Uterus (tissue), 4 donors: ENCODE measurements around the gene ZNF254. TPM values are rescaled to one million over a fixed set of nuclear protein-coding genes. Genes with fewer than 3 reads are reported as not detected.

ENCODE experiments used
- DNase-seq, 2 donors: peaks; one replicate each; pipeline ENCODE4 v3.0.0-alpha.2; 2019 to 2020
- H3K27ac ChIP-seq, 2 donors: fragments of 200-600 bp; sonication (generic); 1 replicate in 1 of 2; 2 replicates in 1 of 2; pipeline ENCODE4 v1.5.1; 2016 to 2018
- H3K27me3 ChIP-seq, 2 donors: fragments of 200-600 bp; sonication (generic); one replicate each; pipeline ENCODE4 v1.5.1; 2018 to 2019; ENCODE audit warnings: control low read depth in 1 of 2
- H3K36me3 ChIP-seq, 2 donors: fragments of 200-600 bp; sonication (generic); one replicate each; pipeline ENCODE4 v1.5.1; 2019; ENCODE audit warnings: control low read depth in 1 of 2
- H3K4me1 ChIP-seq, 2 donors: fragments of 200-600 bp; sonication (generic); one replicate each; pipeline ENCODE4 v1.5.1; 2018 to 2019; ENCODE audit warnings: control low read depth in 1 of 2
- H3K4me3 ChIP-seq, 2 donors: fragments of 200-600 bp; sonication (generic); 1 replicate in 1 of 2; 2 replicates in 1 of 2; pipeline ENCODE4 v1.5.1; 2018 to 2019; ENCODE audit warnings: mild to moderate bottlenecking in 1 of 2
- H3K9me3 ChIP-seq, 2 donors: fragments of 200-600 bp; sonication (generic); one replicate each; pipeline ENCODE4 v1.5.1; 2019; ENCODE audit warnings: control low read depth in 1 of 2
- CTCF ChIP-seq, 4 experiments: fragments of 200-600 bp in 2 of 4; fragments of 450-650 bp in 2 of 4; sonication (generic) in 2 of 4; IDR thresholded peaks; one replicate each; pipeline ENCODE4 v1.5.1; 2016 to 2019; ENCODE audit warnings: antibody characterized with exemption in 4 of 4, mild to moderate bottlenecking in 2 of 4, moderate library complexity in 1 of 4
- POLR2A ChIP-seq, 2 donors: fragments of 450-650 bp; IDR thresholded peaks; one replicate each; pipeline ENCODE4 v1.6.1; 2016; ENCODE audit warnings: antibody characterized with exemption in 2 of 2, mild to moderate bottlenecking in 1 of 2, moderate library complexity in 1 of 2
- intact Hi-C: fragments of 100-400 bp; cut with DNase I; formaldehyde crosslinking; loops from one replicate; pipeline ENCODE4 v1.15.1; 2023; ENCODE audit warnings: low total_unique reads
- total RNA-seq, 4 donors: library from RNA; depleted of rRNA in 3 of 4; stranded (reverse); fragments of >200 nt in 3 of 4; gene quantifications; one replicate each; pipeline versions ENCODE4 v1.1.0 to v1.2.4, GENCODE V29; 2014 to 2023
- donor health status: DM: yes; HTN: yes; CAD: no.

Gene ZNF254
- total RNA-seq, 4 donors from 2014 or later = 25.6 to 73.2 (median 33.5) TPM

- intact Hi-C loops = no loop called here
- DNase-seq = no peak
- no peak for TF ChIP-seq POLR2A (IDR thresholded peaks at IDR 0.05)
- Histone ChIP-seq H3K27ac (no peak overlapping the region), H3K4me3 (no peak overlapping the region), H3K9me3 (peaks cover 0 to 38% of the 10 kb centered on the region in 2 donors), H3K36me3 (no peaks in the 10 kb centered on the region), H3K27me3 (no peaks in the 10 kb centered on the region), H3K4me1 (no peaks in the 10 kb centered on the region)
Observed at GRCh38 chr19:24173882-24174281, 86.9 kb downstream of the ZNF254 start.

GRCh38 chr19:24177686-24178085, 90.7 kb downstream of the ZNF254 start:
- no peaks in the 10 kb centered on the region for H3K4me1 ChIP-seq
- H3K9me3 ChIP-seq = peaks cover 0 to 26% of the 10 kb centered on the region in 2 donors
- DNase-seq = no peak
- H3K27me3 ChIP-seq = no peaks in the 10 kb centered on the region
- no peak overlapping the region for H3K27ac ChIP-seq
- intact Hi-C loops = no loop called here
- TF ChIP-seq POLR2A (IDR thresholded peaks at IDR 0.05) (no peak), CTCF (IDR thresholded peaks at IDR 0.05) (no peak)
- H3K4me3 ChIP-seq = no peak overlapping the region
- no peaks in the 10 kb centered on the region for H3K36me3 ChIP-seq

GRCh38 chr19:24178207-24178606, 91.2 kb downstream of the ZNF254 start:
- Histone ChIP-seq H3K27ac (no peak overlapping the region), H3K4me1 (no peaks in the 10 kb centered on the region), H3K9me3 (peaks cover 0 to 22% of the 10 kb centered on the region in 2 donors), H3K36me3 (no peaks in the 10 kb centered on the region), H3K27me3 (no peaks in the 10 kb centered on the region), H3K4me3 (no peak overlapping the region)
- DNase-seq = no peak
- intact Hi-C loops = no loop called here
- TF ChIP-seq CTCF (IDR thresholded peaks at IDR 0.05) (no peak), POLR2A (IDR thresholded peaks at IDR 0.05) (no peak)

Other genes starting within 250 kb of the ZNF254 start
- gene ZNF726, start 172.3 kb upstream of the ZNF254 start, total RNA-seq = 10 to 100 TPM in 1 of 4 donors, under 1 TPM in 2, not detected in 1; 0.70 to 11.3 (median 0.77) TPM